H7 (cell line): Measurements from ENCODE around the gene MAN2C1. TPM values are rescaled to one million over a fixed set of nuclear protein-coding genes. Genes with fewer than 3 reads are reported as not detected.
"Not testable (repeated sequence)": the region's sequence is repeated elsewhere in the genome, so short reads cannot be mapped to it uniquely, and the experiment has no call there.

ENCODE experiments used
- DNase-seq: peaks from one replicate; pipeline ENCODE4 v3.0.0; 2012
- H3K27me3 ChIP-seq: 2 replicates; pipeline ENCODE4 v1.6.0; 2011; ENCODE audit warnings: mild to moderate bottlenecking, low read length; ENCODE audit not compliant: control insufficient read depth, insufficient read depth
- H3K36me3 ChIP-seq: replicated peaks from 2 replicates; pipeline ENCODE4 v1.5.1; 2011; ENCODE audit warnings: low read length; ENCODE audit not compliant: control insufficient read depth, insufficient read depth
- H3K4me3 ChIP-seq: 2 replicates; pipeline ENCODE4 v1.5.1; 2011; ENCODE audit warnings: low read depth, mild to moderate bottlenecking, control low read depth, low read length, moderate library complexity; ENCODE audit not compliant: insufficient read depth
- total RNA-seq: library from RNA; depleted of rRNA; stranded (reverse); fragments of >200 nt; shearing (Covaris generic); gene quantifications from 2 replicates; pipeline ENCODE4 v1.2.3, GENCODE V29; 2014; rRNA removed

The MAN2C1 gene
- total RNA-seq, 1 experiment from 2014 or later: 79.8 TPM

- H3K4me3 ChIP-seq: no peak overlapping the region
- no peaks in the 10 kb centered on the region for H3K27me3 ChIP-seq
- H3K36me3 ChIP-seq: no peaks in the 10 kb centered on the region
- DNase-seq: no peak
Observed at GRCh38 chr15:75314552-75315290, 53.7 kb downstream of the MAN2C1 start.

DNA sequence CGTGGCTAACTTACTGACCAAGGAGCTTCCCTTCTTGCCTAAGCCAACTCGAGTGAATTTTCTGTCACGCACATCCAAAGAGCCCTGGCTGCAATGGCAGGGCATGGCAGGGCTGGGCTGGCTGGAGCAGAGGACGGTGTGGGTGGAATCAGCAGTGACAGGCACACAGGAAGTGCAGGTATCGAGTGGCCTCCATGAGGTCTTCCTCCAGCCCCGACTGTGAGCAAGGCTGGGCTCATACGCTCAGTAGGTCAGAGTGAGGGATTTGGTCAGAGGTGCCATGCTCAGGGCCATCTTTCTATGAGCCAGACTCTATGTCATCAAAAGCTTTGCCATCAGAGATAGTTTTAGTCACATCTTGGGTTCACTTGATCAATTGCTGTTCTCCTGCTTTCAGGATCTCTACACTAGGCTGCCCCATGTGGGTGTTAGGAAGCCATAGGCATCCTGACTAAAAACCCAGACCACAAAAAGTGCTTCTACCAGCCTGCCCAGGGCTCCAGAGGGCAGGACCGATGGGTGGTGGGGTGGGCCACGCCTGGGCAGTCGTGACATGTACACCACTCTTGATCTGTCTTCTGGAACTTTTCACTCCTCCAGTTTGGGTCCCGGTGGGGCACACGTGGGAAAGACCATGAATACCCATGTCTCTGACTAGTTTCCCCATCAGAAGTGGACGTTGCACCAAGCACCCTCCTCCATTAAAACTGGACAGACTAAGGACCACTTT lies 55.1 kb downstream of the MAN2C1 start:
- DNase-seq: no peak
- Histone ChIP-seq H3K27me3 (no peaks in the 10 kb centered on the region), H3K4me3 (no peak overlapping the region), H3K36me3 (no peaks in the 10 kb centered on the region)

DNA sequence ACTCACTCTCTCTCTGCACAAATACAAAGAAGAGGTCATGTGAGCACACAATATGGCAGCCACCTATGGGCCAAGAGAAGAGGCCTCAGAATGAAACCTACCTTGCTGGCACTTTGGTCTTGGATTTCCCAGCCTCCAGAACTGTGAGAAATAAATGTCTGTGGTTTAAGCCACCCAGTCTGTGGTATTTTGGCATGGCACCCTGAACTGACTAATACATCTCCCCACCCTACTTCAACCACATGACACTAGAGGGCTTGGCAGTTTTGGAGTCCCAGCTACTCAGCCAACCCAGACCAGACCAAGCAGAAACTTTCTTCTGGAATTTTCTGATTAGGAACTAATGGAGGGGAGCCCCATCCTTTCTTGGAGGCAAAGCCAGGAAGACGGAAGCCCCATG lies 55.9 kb downstream of the MAN2C1 start:
- not testable (repeated sequence) for H3K4me3 ChIP-seq, DNase-seq, H3K27me3 ChIP-seq, H3K36me3 ChIP-seq

DNA sequence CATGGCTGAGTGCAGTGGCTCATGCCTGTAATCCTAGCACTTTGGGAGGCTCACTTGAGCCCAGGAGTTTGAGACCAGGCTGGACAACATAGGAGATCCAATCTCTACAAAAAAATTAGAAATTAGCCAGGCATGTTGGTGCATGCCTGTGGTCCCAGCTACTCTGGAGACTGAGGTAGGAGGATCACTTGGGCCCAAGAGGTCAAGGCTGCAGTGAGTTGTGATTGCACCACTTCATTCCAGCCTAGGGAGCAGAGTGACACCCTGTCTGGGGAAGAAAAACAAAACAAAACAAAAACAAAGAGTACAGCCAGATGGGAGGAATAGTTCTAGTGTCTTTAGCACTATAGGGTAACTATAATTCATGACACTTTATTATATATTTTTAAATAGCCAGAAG lies 58.7 kb downstream of the MAN2C1 start:
- Histone ChIP-seq H3K36me3 (no peaks in the 10 kb centered on the region), H3K4me3 (no peak overlapping the region), H3K27me3 (no peaks in the 10 kb centered on the region)
- no peak for DNase-seq

DNA sequence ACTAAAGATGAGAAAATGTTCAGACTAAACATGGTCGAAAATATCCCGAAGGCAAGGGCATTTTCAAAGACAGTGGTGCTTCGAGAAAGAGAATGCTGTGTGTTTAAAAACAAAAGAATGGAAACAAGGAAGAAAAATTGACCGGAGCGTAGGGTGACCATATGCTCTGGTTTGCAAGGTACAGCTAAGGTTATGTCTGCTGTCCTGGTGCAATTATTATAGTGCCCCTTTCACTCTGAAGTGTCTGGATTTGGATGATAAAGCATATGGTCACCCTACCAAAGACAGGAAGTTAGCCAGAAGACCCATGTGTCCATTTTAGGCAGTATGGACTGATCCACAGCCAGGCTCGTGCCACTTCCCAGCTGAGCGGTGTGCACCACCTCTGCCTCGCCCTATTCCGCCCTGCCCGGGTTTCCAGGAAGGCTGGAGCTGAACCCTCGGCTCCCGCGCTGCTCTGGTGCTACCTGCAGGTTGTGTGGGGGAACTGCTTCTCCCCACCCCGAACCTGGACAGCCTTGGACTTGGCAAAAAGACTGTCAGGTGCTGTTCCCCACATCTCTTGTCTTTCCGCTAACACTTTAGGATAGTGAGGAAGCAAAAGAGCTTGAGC lies 60.5 kb downstream of the MAN2C1 start:
- Histone ChIP-seq H3K36me3 (no peaks in the 10 kb centered on the region), H3K27me3 (no peaks in the 10 kb centered on the region), H3K4me3 (no peak overlapping the region)
- peak; percentile 90 for DNase-seq

GRCh38 chr15:75306188-75306587 lies 62.2 kb downstream of the MAN2C1 start:
- Histone ChIP-seq H3K27me3 (no peaks in the 10 kb centered on the region), H3K36me3 (no peaks in the 10 kb centered on the region), H3K4me3 (no peak overlapping the region)
- no peak for DNase-seq

Other genes starting within 250 kb of the MAN2C1 start
- 35.9 and 37.1 TPM in 2 replicates for gene C15orf39, start 166.7 kb downstream of the MAN2C1 start, total RNA-seq
- 0.07 and 0.24 TPM in 2 replicates for gene GOLGA6C, start 110.3 kb downstream of the MAN2C1 start, total RNA-seq
- gene GOLGA6D, start 85.8 kb downstream of the MAN2C1 start, total RNA-seq: 0.28 and 1.1 TPM in 2 replicates
- 125 and 169 TPM in 2 replicates for gene COMMD4, start 32.5 kb downstream of the MAN2C1 start, total RNA-seq
- 14.7 and 23.8 TPM in 2 replicates for gene NEIL1, start 21.6 kb downstream of the MAN2C1 start, total RNA-seq
- 42.7 and 44.9 TPM in 2 replicates for gene SIN3A, start 83.1 kb upstream of the MAN2C1 start, total RNA-seq
- 44.8 and 48.1 TPM in 2 replicates for gene PTPN9, start 210.7 kb upstream of the MAN2C1 start, total RNA-seq